ENCODE results near the gene RAB26. TPM values are rescaled to one million over a fixed set of nuclear protein-coding genes. Genes with fewer than 3 reads are reported as not detected.
"Not testable (repeated sequence)": the region's sequence is repeated elsewhere in the genome, so short reads cannot be mapped to it uniquely, and the experiment has no call there.

Gene RAB26
- total RNA-seq, 2 donors from 2014 or later, result 0.21 to 0.57 TPM

DNA sequence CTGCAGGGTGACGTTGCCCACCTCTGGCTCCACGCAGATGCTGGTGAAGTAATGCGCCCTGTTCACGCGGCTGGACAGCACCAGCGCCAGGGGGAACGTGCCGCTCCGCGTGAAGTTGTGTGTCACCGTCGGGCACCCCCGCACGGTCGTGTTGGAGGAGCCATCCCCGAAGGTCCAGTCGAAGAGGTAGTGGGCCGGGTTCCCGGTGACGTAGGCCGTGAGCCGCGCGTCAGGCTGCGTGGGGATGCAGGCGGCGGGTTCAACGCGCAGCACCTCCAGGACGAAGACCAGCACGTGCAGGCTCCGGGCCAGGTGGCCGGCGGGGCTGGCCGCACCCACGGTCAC lies 37.4 kb upstream of the RAB26 start:
- H3K9me3 ChIP-seq (ENCODE audit: control insufficient read depth, low read length, poor library complexity, severe bottlenecking); H3K36me3 Mint-ChIP-seq (ENCODE audit: low read depth); ATAC-seq; DNase-seq; H3K4me3 Mint-ChIP-seq; H3K4me1 Mint-ChIP-seq; H3K27me3 Mint-ChIP-seq; H3K27ac Mint-ChIP-seq: not testable (repeated sequence)

DNA sequence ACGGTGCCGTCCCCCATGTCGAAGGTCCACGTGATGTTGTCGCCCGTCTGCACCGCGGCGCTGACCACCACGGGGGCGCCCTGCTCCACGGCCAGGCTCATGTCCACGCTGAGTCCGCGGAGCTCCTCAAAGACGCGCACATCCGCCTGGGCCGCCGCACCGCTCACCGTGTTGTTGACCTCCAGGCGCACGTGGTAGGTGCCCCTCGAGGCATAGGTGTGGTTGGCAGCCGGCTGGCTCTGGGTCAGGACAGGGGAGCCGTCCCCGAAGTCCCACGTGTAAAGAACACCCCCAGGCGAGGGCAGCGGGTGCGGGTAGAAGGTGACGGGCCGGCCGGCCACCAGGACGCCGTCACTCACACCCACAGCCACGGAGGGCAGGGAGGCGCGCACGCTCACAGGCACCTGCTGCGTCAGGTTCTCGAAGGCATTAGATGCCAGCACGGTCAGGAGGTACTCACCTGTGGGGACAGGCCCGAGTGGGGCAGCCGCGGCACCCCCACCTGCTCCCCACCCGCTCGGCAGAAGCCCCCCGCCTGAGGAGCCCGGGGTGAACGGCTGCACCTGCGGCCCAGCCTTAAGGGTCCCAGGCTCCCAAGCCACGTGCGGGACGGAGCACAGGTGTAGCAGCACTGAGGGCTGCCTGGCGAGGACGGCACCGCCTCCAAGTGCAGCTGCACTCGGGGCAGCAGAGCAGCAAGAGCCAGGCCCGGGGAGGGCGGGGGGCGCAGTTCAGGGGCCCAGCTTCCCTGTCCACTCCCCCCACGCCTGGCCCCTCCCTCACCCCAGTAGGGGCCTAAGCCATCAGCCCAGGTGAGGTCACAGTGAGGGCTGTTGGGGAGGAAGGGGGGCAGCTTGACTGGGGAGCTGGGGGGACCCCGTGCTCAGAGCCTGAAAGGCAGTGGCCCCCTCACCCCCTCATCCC lies 36.8 kb upstream of the RAB26 start:
- ATAC-seq; H3K4me1 Mint-ChIP-seq; H3K27ac Mint-ChIP-seq; H3K9me3 ChIP-seq (ENCODE audit: control insufficient read depth, low read length, poor library complexity, severe bottlenecking); DNase-seq; H3K4me3 Mint-ChIP-seq; H3K36me3 Mint-ChIP-seq (ENCODE audit: low read depth); H3K27me3 Mint-ChIP-seq: not testable (repeated sequence)

DNA sequence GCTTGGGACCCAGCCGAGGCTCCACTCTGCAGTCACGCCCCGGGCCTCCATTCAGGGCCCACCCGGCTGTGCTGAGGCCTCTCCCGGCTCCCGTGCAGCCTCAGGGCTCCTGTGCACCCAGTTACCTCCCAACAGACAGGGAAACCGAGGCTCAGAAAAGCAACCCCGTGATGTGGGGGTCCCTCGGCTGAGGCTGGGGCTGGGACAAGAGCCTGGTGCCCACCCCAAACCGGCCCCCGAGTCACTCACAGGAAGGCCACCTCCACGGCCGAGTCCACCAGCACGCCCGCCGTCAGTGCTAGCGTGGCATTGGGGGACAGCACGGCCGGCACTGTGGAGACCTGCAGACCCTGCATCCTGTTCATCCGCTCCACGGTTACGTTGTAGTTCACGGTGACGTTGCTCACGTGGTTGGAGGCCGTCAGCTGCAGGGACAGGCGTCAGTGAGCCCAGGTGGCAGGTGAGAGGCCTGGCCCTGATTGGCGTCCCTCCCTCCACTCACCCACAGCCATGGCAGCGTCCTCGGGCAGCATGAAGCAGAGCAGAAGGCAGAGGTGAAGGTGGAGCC lies 35.8 kb upstream of the RAB26 start:
- H3K4me3 Mint-ChIP-seq; H3K27me3 Mint-ChIP-seq; H3K4me1 Mint-ChIP-seq; ATAC-seq; DNase-seq; H3K27ac Mint-ChIP-seq; H3K9me3 ChIP-seq (ENCODE audit: control insufficient read depth, low read length, poor library complexity, severe bottlenecking); H3K36me3 Mint-ChIP-seq (ENCODE audit: low read depth): not testable (repeated sequence)

DNA sequence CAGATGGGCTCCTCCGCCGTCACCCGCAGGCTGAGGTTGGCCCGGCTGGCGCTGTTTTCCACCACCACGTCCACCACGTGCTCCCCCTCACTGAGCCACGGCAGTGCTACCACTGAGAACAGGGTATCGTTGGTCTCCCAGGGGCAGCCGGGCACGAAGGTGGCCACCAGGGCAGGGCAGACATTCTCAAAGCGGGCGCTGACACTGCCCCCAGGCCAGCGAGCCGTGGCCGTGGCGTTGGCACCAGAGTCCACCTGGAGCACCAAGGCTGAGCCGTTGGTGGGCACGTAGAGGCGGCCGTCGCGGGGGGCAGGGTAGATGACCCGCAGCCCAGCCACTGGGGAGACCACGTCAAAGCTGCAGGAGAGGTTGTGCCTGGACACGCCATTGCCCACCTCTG lies 34.2 kb upstream of the RAB26 start:
- H3K4me1 Mint-ChIP-seq, H3K4me3 Mint-ChIP-seq: not testable (repeated sequence)

DNA sequence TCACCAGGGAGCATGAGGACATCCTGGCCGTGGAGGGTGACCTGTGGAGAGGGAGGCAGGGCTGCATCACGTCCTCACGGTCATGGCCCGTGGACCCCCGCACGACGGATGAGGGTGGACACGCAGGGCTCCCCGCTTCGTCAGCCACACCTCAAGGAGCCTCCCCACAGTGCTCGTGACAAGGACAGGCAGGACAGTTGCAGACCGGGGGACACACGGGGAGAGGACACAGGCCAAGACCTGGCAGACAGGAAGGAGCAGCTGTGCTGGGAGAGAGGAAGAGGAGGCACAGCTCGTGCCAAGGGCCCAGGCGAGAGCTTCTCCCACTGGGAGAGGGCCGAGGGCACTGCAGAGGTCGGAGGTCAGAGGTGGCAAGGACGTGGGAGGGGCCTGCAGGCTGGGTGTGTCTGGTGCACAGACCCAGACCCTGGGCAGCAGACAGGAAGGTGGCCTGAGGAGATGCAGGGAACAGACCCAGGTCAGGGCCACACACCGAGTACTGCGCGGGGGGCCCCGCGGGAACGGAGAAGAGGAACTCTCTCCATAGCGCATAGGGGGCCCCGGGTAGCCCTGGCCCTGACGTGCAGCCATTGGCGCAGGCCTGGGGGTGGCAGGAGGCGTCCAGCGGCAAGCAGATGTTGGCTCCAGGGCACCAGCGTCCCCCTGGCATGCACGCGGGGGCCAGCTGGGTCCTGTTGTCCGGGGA lies 33.4 kb upstream of the RAB26 start:
- not testable (repeated sequence) for H3K4me3 Mint-ChIP-seq; H3K9me3 ChIP-seq (ENCODE audit: control insufficient read depth, low read length, poor library complexity, severe bottlenecking); H3K36me3 Mint-ChIP-seq (ENCODE audit: low read depth); H3K27me3 Mint-ChIP-seq; H3K27ac Mint-ChIP-seq; H3K4me1 Mint-ChIP-seq; ATAC-seq; DNase-seq

More for the DNA sequence above, 34.2 kb upstream of the RAB26 start:
- H3K27ac Mint-ChIP-seq; ATAC-seq; DNase-seq; H3K36me3 Mint-ChIP-seq (ENCODE audit: low read depth); H3K9me3 ChIP-seq (ENCODE audit: control insufficient read depth, low read length, poor library complexity, severe bottlenecking); H3K27me3 Mint-ChIP-seq: not testable (repeated sequence)

DNA sequence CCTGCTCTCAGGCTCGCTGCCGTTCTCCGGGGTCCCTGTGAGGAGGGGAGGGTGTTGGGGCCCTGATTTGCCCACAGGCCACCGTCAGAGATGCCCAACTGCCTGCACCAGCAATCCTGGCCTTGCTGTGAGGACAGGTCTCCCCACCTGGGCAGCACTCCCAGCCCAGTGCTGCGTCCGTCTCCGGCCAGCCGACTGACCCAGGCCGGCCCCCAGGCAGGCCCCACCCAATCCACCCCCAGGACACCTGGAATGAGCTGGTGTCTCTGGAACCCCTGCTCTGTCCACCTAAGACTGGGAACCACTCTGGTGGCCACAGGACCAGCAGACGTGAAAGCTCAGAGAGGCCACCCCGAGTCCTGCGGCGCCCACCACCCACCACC lies 32.8 kb upstream of the RAB26 start:
- H3K36me3 Mint-ChIP-seq (ENCODE audit: low read depth), result no peaks in the 10 kb centered on the region
- ATAC-seq, result no peak

DNA sequence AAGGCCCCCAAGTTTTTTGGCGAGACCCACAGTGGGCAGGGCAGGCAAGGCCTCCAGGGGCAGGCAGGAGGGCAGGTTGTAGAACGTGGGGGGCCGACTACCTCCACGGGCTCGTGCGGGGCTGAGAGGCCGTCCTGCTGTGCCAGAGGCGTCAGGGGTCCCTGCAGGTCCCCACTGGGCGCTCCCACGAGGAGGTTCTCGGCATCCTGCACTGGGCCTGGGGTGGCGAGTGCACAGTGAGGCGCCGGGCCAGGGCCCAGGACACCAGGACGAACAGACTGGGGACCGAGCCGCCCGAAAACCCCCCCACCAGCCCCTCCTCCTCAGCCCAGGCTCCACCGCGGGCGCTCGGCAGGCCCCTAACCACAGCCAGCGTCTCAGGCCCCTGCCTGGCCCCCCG lies 32.0 kb upstream of the RAB26 start:
- not testable (repeated sequence) for DNase-seq; H3K36me3 Mint-ChIP-seq (ENCODE audit: low read depth); H3K4me3 Mint-ChIP-seq; H3K27ac Mint-ChIP-seq; H3K9me3 ChIP-seq (ENCODE audit: control insufficient read depth, low read length, poor library complexity, severe bottlenecking); H3K4me1 Mint-ChIP-seq; ATAC-seq; H3K27me3 Mint-ChIP-seq

More for the DNA sequence above, 32.8 kb upstream of the RAB26 start:
- no peaks in the 10 kb centered on the region for H3K27me3 Mint-ChIP-seq
- no peak overlapping the region for H3K4me3 Mint-ChIP-seq
- DNase-seq, result no peak
- no peaks in the 10 kb centered on the region for H3K9me3 ChIP-seq (ENCODE audit: control insufficient read depth, low read length, poor library complexity, severe bottlenecking)
- no peak overlapping the region for H3K27ac Mint-ChIP-seq
- peaks cover 4% of the 10 kb centered on the region for H3K4me1 Mint-ChIP-seq

DNA sequence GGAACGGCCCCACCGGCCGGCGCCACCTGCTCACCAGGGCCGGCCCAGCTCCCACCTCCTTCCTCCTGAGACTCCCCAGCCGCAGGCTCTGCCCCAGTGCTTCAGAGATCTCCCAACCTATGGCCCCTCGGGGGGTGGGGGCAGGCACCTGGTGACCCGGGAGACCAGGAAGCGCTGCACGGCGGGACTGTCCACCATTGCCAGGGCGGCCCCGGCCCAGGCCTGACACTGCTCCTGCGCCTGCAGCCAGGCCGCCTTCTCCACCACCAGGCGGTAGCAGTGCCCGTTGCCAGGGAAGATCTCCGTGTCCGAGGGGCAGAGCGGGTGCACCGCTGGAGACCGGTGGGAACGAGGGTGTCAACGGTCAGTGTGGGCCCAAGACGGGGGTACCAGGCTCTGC lies 31.1 kb upstream of the RAB26 start:
- not testable (repeated sequence) for ATAC-seq; H3K4me1 Mint-ChIP-seq; H3K27me3 Mint-ChIP-seq; H3K27ac Mint-ChIP-seq; H3K4me3 Mint-ChIP-seq; H3K36me3 Mint-ChIP-seq (ENCODE audit: low read depth); H3K9me3 ChIP-seq (ENCODE audit: control insufficient read depth, low read length, poor library complexity, severe bottlenecking); DNase-seq

DNA sequence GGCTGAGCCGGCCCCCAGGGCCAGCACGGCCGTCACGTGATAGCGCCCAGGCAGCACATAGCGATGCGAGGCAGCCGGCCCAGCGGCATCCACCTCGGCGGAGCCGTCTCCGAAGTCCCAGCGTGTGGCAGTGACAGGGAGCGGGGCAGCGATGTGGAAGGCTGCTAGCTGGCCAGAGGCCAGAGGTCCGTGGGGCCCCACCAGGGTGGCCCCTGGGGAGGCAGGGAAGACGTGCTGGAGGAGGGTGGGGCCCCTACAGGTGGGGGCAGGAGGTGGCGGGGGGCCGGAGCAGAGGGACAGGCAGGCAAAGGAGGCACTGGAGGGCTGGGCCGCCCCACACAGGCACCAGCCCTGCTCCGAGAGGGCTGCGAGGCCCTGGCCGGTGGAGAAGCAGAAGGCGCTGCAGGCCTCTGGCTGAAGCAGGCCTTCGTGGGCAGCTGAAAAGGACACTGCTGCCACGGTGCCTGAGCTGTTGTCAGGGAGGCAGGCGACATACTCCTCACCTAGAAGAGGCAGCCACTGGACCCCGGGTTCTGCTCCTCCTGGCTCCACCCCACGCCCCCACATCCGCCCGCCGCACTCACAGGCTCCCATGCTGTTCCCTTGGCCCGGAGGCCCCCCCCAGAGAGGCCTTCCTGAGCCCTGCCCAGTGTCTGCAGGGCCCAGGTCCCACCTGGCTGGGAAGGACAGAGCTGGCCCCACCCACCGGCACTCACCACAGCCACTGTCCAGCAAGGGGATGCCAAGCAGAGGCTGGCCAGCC lies 30.3 kb upstream of the RAB26 start:
- H3K27ac Mint-ChIP-seq; H3K4me3 Mint-ChIP-seq; H3K4me1 Mint-ChIP-seq; H3K36me3 Mint-ChIP-seq (ENCODE audit: low read depth); ATAC-seq; H3K27me3 Mint-ChIP-seq; H3K9me3 ChIP-seq (ENCODE audit: control insufficient read depth, low read length, poor library complexity, severe bottlenecking); DNase-seq: not testable (repeated sequence)

DNA sequence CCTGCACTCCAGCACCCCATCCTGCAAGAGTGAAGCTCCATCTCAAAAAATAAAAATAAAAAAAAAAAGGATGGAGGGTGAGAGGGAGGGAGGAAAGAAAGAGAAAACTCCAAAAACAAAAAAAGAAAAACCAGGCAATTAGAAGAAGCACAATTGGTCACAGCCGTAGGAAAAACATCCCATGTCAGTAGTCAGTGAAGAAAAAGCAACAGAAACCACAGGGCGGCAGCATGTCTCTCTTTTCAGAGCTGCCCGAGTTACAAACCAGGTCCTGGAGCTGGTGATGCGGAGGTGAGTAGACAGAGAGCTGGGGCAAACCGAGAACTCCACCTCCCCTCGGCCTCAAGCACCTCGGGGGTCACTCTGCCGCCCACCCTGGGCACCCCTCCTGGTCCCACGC lies 27.1 kb upstream of the RAB26 start:
- not testable (repeated sequence) for H3K36me3 Mint-ChIP-seq (ENCODE audit: low read depth)

DNA sequence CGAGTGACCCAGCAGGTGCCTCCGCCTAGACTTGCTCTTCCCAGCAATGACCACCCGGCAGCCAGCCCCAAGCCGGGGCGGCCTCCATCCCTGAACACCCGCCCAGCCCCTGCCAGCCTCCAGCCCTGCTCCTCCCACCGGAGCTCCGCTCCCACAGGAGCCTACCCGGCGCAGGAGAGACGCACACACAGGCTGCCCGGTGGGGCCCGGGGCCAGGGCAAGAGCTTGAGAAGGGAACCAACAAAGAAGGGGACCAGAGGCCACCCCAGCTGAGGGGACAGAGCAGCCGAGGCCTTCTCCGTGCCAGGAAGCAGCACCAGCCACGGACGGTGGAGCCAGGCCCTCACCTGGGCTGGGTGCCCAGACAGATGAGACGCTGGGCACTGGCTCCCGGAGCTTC lies 26.6 kb upstream of the RAB26 start:
- H3K4me3 Mint-ChIP-seq, result no peak overlapping the region
- DNase-seq (no peak), ATAC-seq (no peak)
- no peaks in the 10 kb centered on the region for H3K27me3 Mint-ChIP-seq
- no peaks in the 10 kb centered on the region for H3K9me3 ChIP-seq (ENCODE audit: control insufficient read depth, low read length, poor library complexity, severe bottlenecking)
- no peaks in the 10 kb centered on the region for H3K36me3 Mint-ChIP-seq (ENCODE audit: low read depth)
- no peak overlapping the region for H3K27ac Mint-ChIP-seq
- H3K4me1 Mint-ChIP-seq, result peaks cover 8% of the 10 kb centered on the region

More for the DNA sequence above, 27.1 kb upstream of the RAB26 start:
- H3K27ac Mint-ChIP-seq, result peak overlapping the region; percentile 34
- DNase-seq; H3K27me3 Mint-ChIP-seq; H3K4me3 Mint-ChIP-seq; H3K4me1 Mint-ChIP-seq; H3K9me3 ChIP-seq (ENCODE audit: control insufficient read depth, low read length, poor library complexity, severe bottlenecking): not testable (repeated sequence)
- ATAC-seq, result peak; percentile 67

DNA sequence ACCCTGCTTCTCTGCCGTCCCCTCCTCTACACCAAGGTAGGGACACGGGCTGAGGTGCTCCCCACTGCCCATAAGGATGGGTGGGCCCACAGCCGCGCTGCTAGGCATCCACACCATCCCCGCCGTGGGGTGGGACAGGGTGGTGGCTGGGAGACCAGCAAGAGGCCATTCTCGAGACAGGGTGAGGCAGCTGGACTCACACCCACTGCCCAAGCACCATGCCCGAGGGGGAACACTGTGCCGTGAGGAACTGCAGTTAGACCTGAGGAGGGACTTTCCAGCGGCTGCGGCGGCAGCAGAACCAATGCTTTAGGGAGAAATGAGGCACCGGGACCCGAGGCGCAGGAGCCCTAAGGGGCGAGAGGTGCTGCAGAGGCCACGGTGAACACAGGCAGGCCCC lies 26.0 kb upstream of the RAB26 start:
- Mint-ChIP-seq H3K4me3 (no peak overlapping the region), H3K36me3 (ENCODE audit: low read depth) (no peaks in the 10 kb centered on the region), H3K4me1 (peaks cover 12% of the 10 kb centered on the region), H3K27me3 (no peaks in the 10 kb centered on the region), H3K27ac (no peak overlapping the region)
- H3K9me3 ChIP-seq (ENCODE audit: control insufficient read depth, low read length, poor library complexity, severe bottlenecking), result no peaks in the 10 kb centered on the region
- no peak for ATAC-seq
- no peak for DNase-seq

All from T-helper 17 cell (primary cell).